ENCODE data around the gene TUBB.
"Not testable (repeated sequence)": the region's sequence is repeated elsewhere in the genome, so short reads cannot be mapped to it uniquely, and the experiment has no call there.

TUBB gene

DNA sequence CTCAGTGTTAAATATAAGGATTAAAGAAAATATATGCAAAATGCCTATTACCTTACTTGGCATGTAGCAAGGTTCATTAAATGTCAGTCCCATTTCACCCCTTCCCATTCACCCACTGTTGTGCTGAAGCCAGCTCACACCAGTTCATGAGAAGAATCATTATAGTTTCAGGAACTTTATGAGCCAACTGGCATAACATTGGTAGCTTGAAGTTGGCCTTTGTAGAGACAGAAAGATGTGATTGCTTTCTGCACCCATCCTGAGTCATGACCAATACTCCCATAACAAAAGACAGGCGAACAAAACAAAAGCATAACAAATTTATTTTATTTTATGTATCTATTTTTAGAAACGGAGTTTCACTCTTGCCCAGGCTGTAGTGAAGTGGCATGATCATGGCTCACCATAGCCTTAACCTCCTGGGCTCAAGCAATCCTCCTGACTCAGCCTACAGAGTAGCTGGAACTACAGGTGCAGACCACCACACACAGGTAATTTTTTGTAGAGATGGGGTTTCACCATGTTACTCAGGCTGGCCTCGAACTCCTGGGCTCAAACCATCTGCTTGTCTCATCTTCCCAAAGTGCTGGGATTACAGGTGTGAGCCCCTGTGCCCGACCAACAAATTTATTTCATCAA is 41.8 kb downstream of the TUBB start:
- no peak overlapping the region for H3K27ac ChIP-seq (ENCODE audit: insufficient read depth, low read length, poor library complexity, severe bottlenecking)
- H3K36me3 ChIP-seq (ENCODE audit: control insufficient read depth, insufficient read depth, low read length) = no peaks in the 10 kb centered on the region
- no peak for DNase-seq
- no peaks in the 10 kb centered on the region for H3K4me1 ChIP-seq (ENCODE audit: control insufficient read depth, insufficient read depth, low read length, poor library complexity, severe bottlenecking)
- H3K9me3 ChIP-seq (ENCODE audit: control insufficient read depth, low read length) = no peaks in the 10 kb centered on the region
- no peaks in the 10 kb centered on the region for H3K27me3 ChIP-seq (replicated peaks; ENCODE audit: control insufficient read depth, insufficient read depth, low read length, poor library complexity, severe bottlenecking)
- no peak overlapping the region for H3K4me3 ChIP-seq (ENCODE audit: insufficient read depth, low read depth, low read length, poor library complexity, severe bottlenecking)

DNA sequence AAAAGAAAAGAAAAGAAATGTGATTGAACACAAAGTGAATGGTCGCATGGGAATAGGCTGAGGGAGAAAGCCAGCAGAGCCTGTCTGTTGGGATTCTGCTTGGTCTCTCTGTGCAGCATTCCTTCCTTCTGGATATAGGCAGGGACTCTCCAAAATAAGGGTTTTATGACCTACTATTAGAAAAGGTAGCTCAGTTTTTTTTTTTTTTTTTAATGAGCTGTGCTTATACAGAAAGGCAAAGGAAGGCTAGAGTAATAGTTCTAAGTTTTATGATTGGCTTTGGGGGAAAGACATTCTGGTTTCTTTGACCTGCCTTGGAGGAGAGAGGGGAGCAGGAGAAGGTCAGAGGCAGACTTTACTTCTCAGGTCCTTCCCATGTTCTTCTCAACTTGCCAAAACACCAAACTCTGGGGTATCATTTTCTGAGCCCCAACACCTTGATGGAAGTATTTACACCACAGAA is 43.0 kb downstream of the TUBB start:
- Histone ChIP-seq H3K9me3 (ENCODE audit: control insufficient read depth, low read length) (no peaks in the 10 kb centered on the region), H3K27ac (ENCODE audit: insufficient read depth, low read length, poor library complexity, severe bottlenecking) (no peak overlapping the region), H3K4me1 (ENCODE audit: control insufficient read depth, insufficient read depth, low read length, poor library complexity, severe bottlenecking) (peaks cover 3% of the 10 kb centered on the region), H3K36me3 (ENCODE audit: control insufficient read depth, insufficient read depth, low read length) (no peaks in the 10 kb centered on the region), H3K4me3 (ENCODE audit: insufficient read depth, low read depth, low read length, poor library complexity, severe bottlenecking) (no peak overlapping the region), H3K27me3 (replicated peaks; ENCODE audit: control insufficient read depth, insufficient read depth, low read length, poor library complexity, severe bottlenecking) (no peaks in the 10 kb centered on the region)
- DNase-seq = no peak

DNA sequence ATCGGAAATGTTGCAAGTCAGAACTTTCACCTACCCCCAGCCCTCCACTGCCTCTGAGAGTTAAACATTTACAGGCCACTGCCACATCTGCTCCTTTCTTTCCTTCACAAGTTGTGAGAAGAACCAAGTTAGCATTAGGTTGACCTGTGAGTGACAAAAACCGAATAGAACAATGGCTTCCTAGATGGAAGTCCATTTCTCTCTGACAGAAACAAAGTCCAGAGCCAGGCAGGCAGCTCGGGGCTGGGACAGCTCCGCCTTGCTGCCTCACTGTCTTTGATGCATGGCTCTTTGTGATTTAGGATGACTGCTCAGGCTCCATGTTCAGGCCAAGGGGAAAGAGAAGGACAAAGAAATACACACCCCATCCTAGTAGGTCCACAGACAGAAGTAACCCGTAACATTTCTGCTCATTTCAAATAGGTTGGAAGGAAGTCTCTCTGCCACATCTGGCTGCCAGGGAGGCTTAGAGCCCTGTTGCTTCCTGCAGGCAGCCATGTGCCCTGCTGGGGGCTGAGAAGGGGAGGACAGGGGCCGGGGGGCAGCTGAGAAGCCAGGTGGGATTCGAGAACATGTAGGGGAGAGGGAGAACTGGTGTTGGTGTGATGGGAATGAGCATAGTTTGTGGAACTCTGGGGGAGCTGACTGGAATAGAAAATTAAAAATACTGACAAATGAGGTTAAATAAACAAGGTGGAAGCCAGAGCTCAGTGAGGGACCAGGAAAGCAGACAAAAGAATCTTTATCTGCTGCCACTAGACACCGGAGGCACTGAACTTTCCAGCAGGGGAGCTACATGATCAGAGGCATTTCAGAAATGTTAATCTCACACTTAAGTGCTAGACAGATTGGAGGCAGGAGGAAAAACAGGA is 43.7 kb downstream of the TUBB start:
- Histone ChIP-seq H3K9me3 (ENCODE audit: control insufficient read depth, low read length) (no peaks in the 10 kb centered on the region), H3K27me3 (replicated peaks; ENCODE audit: control insufficient read depth, insufficient read depth, low read length, poor library complexity, severe bottlenecking) (no peaks in the 10 kb centered on the region), H3K4me3 (ENCODE audit: insufficient read depth, low read depth, low read length, poor library complexity, severe bottlenecking) (no peak overlapping the region), H3K4me1 (ENCODE audit: control insufficient read depth, insufficient read depth, low read length, poor library complexity, severe bottlenecking) (peaks cover 9% of the 10 kb centered on the region), H3K27ac (ENCODE audit: insufficient read depth, low read length, poor library complexity, severe bottlenecking) (no peak overlapping the region), H3K36me3 (ENCODE audit: control insufficient read depth, insufficient read depth, low read length) (no peaks in the 10 kb centered on the region)
- no peak for DNase-seq

DNA sequence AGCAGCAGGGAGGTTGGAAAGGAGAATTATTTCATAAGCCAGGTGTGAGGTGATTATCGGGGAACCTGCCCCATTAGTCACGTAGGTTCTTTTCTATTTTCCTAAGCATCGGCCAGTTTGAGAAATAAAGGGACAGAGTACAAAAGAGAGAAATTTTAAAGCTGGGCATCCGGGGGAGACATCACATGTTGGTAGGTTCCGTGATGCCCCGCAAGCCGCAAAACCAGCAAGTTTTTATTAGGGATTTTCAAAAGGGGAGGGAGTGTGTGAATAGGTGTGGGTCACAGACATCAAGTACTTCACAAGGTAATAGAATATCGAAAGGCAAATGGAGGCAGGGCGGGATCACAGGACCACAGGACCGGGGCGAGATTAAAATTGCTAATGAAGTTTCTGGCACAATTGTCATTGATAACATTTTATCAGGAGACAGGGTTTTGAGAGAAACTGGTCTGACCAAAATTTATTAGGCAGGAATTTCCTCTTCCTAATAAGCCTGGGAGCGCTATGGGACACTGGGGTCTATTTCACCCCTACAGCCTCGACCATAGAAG is 44.4 kb downstream of the TUBB start:
- not testable (repeated sequence) for H3K36me3 ChIP-seq (ENCODE audit: control insufficient read depth, insufficient read depth, low read length); H3K27ac ChIP-seq (ENCODE audit: insufficient read depth, low read length, poor library complexity, severe bottlenecking); H3K27me3 ChIP-seq (replicated peaks; ENCODE audit: control insufficient read depth, insufficient read depth, low read length, poor library complexity, severe bottlenecking); H3K4me3 ChIP-seq (ENCODE audit: insufficient read depth, low read depth, low read length, poor library complexity, severe bottlenecking); H3K9me3 ChIP-seq (ENCODE audit: control insufficient read depth, low read length); DNase-seq
- H3K4me1 ChIP-seq (ENCODE audit: control insufficient read depth, insufficient read depth, low read length, poor library complexity, severe bottlenecking) = peaks cover 16% of the 10 kb centered on the region

DNA sequence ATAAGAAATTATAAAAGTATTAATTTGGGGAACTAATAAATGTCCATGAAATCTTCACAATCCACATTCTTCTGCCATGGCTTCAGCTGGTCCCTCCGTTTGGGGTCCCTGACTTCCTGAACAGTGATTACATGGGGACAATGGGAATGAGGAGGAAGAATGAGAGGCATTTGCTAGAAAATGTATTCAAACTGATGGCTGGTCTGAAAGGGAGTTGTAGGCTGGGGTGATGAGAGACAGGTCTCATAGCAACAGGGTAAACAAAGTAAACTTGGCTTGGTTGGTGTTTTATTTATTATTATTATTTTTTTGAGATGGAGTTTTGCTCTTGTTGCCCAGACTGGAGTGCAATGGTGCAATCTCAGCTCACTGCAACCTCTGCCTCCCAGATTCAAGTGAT is 45.3 kb downstream of the TUBB start:
- not testable (repeated sequence) for H3K36me3 ChIP-seq (ENCODE audit: control insufficient read depth, insufficient read depth, low read length); DNase-seq; H3K27ac ChIP-seq (ENCODE audit: insufficient read depth, low read length, poor library complexity, severe bottlenecking); H3K27me3 ChIP-seq (replicated peaks; ENCODE audit: control insufficient read depth, insufficient read depth, low read length, poor library complexity, severe bottlenecking); H3K4me3 ChIP-seq (ENCODE audit: insufficient read depth, low read depth, low read length, poor library complexity, severe bottlenecking); H3K9me3 ChIP-seq (ENCODE audit: control insufficient read depth, low read length)
- peaks cover 19% of the 10 kb centered on the region for H3K4me1 ChIP-seq (ENCODE audit: control insufficient read depth, insufficient read depth, low read length, poor library complexity, severe bottlenecking)

DNA sequence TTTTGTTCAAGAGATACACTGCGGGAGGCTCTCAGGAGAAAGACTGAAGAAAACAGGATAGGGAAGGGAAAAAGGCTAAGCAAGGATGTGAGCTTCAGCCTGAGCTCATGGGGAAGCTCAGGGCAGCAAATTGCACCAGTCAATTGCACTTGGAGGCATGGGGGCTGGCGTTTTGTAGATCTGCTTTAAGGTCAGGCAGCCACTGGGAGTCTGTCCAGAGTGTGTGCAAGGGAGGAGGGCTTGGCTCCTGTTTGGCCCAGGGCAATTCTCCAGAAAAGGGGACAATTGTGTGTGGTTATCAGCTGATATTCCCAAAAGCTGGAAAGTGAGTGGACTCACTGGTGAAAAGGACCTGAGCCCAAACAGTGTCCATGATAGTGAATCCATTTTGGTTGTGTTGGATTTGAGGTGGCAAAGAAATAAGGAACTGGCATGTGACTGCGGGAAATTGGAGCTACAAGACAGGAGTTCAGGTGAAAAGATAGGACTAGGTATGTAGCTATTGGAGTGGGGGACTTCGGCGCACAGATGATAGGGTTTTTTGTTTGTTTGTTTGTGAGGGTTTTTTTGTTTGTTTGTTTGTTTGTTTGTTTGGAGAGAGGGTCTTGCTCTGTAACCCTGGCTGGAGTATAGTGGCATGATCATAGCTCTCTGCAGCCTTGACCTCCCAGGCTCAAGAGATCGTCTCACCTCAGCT is 46.5 kb downstream of the TUBB start:
- DNase-seq = no peak
- H3K27ac ChIP-seq (ENCODE audit: insufficient read depth, low read length, poor library complexity, severe bottlenecking) = no peak overlapping the region
- H3K36me3 ChIP-seq (ENCODE audit: control insufficient read depth, insufficient read depth, low read length) = no peaks in the 10 kb centered on the region
- no peaks in the 10 kb centered on the region for H3K9me3 ChIP-seq (ENCODE audit: control insufficient read depth, low read length)
- no peaks in the 10 kb centered on the region for H3K27me3 ChIP-seq (replicated peaks; ENCODE audit: control insufficient read depth, insufficient read depth, low read length, poor library complexity, severe bottlenecking)
- peaks cover 19% of the 10 kb centered on the region for H3K4me1 ChIP-seq (ENCODE audit: control insufficient read depth, insufficient read depth, low read length, poor library complexity, severe bottlenecking)
- H3K4me3 ChIP-seq (ENCODE audit: insufficient read depth, low read depth, low read length, poor library complexity, severe bottlenecking) = no peak overlapping the region

DNA sequence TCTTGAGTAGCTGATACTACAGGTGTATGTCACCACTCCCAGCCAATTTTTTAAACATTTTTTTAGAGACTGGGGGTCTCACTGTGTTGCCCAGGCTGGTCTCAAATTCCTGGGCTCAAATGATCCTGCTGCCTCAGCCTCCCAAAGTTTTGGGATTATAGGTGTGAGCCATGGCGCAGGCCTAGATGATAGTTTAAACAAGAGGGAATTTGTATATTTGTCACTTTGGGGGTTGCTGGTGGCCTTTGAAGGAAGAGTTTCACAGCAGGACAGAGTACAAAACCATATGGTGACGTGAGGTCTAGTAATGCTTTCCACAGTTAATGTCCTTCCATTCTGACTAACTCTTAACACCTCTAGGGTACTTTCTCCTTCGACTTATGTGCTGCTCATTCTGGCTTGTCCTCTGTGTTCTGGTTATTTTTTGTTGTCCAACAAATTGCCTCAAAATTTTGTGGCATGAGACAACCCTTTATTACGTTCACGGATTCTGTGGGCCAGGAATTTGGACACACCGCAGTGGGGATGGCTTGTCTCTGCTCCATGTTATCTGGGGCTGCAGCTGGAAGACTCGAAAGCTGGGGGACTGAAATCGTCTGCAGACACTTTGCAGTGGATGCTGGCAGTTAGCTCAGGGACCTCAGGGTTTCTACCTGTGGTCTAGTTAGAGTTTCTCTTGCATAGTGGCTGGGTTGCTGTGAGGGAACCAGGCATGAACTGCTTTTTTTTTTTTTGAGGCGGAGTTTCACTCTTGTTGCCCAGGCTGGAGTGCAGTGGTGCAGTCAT is 47.2 kb downstream of the TUBB start:
- DNase-seq = no peak
- Histone ChIP-seq H3K36me3 (ENCODE audit: control insufficient read depth, insufficient read depth, low read length) (no peaks in the 10 kb centered on the region), H3K4me1 (ENCODE audit: control insufficient read depth, insufficient read depth, low read length, poor library complexity, severe bottlenecking) (peaks cover 19% of the 10 kb centered on the region), H3K27ac (ENCODE audit: insufficient read depth, low read length, poor library complexity, severe bottlenecking) (no peak overlapping the region), H3K27me3 (replicated peaks; ENCODE audit: control insufficient read depth, insufficient read depth, low read length, poor library complexity, severe bottlenecking) (no peaks in the 10 kb centered on the region), H3K4me3 (ENCODE audit: insufficient read depth, low read depth, low read length, poor library complexity, severe bottlenecking) (no peak overlapping the region), H3K9me3 (ENCODE audit: control insufficient read depth, low read length) (no peaks in the 10 kb centered on the region)

DNA sequence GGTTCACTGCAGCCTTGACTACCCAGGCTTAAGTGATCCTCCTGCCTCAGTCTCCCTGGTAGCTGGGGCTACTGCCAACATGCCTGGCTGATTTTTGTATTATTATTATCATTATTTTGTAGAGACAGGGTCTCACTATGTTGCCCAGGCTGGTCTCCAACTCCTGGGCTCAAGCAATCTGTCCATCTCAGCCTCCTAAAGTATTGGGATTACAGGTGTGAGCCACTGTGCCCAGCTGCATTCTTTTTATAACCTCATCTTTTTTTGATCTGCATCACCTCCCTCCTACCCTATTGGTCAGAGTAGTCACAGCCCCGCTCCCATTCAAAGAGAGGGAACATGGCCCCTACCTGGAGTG is 47.8 kb downstream of the TUBB start:
- no peaks in the 10 kb centered on the region for H3K27me3 ChIP-seq (replicated peaks; ENCODE audit: control insufficient read depth, insufficient read depth, low read length, poor library complexity, severe bottlenecking)
- H3K4me1 ChIP-seq (ENCODE audit: control insufficient read depth, insufficient read depth, low read length, poor library complexity, severe bottlenecking) = peaks cover 19% of the 10 kb centered on the region
- H3K27ac ChIP-seq (ENCODE audit: insufficient read depth, low read length, poor library complexity, severe bottlenecking) = no peak overlapping the region

DNA sequence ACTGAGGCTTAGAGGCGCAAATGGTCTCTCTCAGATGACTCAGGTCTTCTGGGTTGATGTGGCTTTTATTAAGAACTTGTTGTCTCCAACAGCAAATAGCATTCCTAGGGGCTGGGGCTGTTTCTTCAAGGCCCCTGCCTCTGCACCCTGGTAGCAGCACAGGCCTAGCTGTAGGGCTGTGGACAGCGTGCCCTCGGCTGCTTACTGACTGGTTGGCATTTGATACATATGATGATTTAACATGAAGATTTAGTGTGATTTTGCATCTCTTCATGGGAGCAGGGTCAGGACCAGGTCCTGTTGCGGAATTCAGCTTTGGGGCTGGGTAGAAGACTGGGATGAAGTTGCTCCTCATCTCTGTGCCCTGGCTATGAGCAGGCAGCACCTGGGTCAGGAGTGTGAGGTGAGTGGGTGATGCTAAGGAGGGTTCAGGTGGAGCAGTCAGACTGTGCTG is 48.5 kb downstream of the TUBB start:
- H3K27ac ChIP-seq (ENCODE audit: insufficient read depth, low read length, poor library complexity, severe bottlenecking) = no peak overlapping the region
- H3K9me3 ChIP-seq (ENCODE audit: control insufficient read depth, low read length) = no peaks in the 10 kb centered on the region
- H3K4me1 ChIP-seq (ENCODE audit: control insufficient read depth, insufficient read depth, low read length, poor library complexity, severe bottlenecking) = peaks cover 19% of the 10 kb centered on the region
- no peaks in the 10 kb centered on the region for H3K36me3 ChIP-seq (ENCODE audit: control insufficient read depth, insufficient read depth, low read length)
- H3K27me3 ChIP-seq (replicated peaks; ENCODE audit: control insufficient read depth, insufficient read depth, low read length, poor library complexity, severe bottlenecking) = no peaks in the 10 kb centered on the region
- H3K4me3 ChIP-seq (ENCODE audit: insufficient read depth, low read depth, low read length, poor library complexity, severe bottlenecking) = no peak overlapping the region
- no peak for DNase-seq

More for the DNA sequence above, 47.8 kb downstream of the TUBB start:
- Histone ChIP-seq H3K36me3 (ENCODE audit: control insufficient read depth, insufficient read depth, low read length) (no peaks in the 10 kb centered on the region), H3K4me3 (ENCODE audit: insufficient read depth, low read depth, low read length, poor library complexity, severe bottlenecking) (no peak overlapping the region), H3K9me3 (ENCODE audit: control insufficient read depth, low read length) (no peaks in the 10 kb centered on the region)
- no peak for DNase-seq
